Esophagus mucosa (tissue), 1 donor: ENCODE measurements around the gene IFNL1. TPM values are rescaled to one million over a fixed set of nuclear protein-coding genes. Genes with fewer than 3 reads are reported as not detected.
"Not testable (repeated sequence)": the region's sequence is repeated elsewhere in the genome, so short reads cannot be mapped to it uniquely, and the experiment has no call there.

ENCODE experiments used
- ATAC-seq: fragments of 200-7000 bp; cut with Tn5 transposase; one replicate; pipeline ENCODE4 v1.9.1; 2020
- total RNA-seq: library from RNA; stranded (reverse); gene quantifications from one replicate; pipeline ENCODE4 v1.2.4, GENCODE V29; 2023
- donor health status: DM: yes; HTN: yes; CAD: no.

IFNL1 gene
- total RNA-seq, 1 donor from 2014 or later: not detected

DNA sequence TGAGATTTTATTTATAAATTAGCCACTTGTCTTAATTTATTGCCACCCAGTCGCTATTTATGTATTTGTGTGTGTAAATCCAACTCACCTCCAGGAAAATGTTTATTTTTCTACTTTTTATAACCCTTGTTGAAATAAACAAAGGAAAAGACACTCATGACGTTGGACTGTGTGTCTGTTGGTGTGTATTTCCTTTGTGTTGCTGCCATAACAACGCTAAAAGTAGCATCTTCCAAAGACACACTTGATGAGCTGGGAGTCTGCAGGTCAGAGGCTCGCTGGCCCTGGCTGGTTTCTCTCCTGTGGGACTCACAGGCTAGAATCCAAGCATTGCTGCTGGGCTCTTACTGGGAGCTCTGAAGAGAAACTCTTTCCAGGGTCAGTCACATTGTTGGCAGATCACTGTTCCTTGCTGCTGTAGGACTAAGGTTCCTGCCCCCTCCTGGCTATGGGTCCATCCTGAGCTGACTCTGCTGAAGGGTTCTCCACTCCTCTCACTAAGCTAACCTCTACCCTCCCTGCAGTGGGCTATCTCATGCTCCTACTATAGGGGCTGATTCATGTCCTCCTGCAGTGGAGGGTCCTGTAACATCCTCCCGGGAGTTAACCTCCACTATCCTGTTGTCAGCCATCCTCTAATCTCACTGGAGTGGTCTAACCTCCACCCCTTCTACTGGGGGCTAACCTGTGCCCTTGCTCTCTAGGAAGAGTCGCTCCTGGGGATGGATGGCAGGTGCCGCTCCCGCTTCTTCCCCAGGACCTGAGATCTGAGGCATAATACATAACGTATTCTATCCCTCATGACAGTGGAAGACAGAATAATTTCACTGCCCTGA, 26.0 kb upstream of the IFNL1 start:
- ATAC-seq: no peak

DNA sequence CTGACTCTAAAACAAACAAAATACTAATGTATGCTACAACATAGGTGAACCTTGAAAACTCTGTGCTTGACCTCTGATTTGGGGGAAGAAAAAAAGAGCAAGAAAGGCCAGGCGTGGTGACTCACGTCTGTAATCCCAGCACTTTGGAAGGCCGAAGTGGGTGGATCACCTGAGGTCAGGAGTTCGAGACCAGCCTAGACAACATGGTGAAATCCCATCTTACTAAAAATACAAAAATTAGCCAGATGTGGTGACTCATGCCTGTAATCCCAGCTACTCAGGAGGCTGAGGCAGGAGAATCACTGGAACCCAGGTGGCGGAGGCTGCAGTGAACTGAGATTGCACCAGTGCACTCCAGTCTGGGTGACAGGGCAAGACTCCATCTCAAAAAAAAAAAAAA, 22.3 kb upstream of the IFNL1 start:
- not testable (repeated sequence) for ATAC-seq

DNA sequence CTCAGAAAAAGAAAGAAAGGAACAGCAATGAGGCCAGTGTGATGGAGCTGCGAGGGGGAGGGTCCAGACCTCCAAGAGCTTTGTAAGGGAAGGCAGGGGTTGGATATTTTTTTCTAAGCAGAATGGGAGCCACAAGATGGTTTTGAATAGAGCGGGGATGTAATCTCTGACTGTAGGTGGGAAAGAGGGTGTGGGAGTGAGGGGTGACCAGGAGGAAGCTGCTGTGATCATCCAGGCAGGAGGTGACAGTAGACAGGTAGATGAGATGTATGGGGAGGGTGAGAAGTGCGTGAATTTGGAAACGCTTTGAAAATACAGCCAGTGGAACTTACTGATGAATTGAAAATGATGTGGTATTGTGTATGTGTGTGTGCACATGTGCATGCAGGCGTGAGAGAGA, 20.6 kb upstream of the IFNL1 start:
- ATAC-seq: no peak

DNA sequence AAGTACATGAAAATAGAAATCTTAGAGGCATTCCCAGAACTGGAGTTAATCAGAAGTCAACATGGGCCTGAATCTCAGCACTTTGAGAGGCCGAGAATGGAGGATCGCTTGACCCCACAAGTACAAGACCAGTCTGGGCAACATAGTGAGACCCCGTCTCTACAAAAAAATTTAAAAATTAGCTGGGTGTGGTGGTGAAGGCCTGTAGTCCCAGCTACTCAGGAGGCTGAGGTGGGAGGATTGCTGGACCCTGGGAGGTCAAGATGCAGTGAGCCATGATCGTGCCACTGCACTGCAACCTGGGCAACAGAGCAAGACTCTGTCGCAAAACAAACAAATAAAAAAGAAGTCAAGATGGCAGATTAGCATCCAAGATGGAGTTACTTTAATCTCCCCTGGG, 19.5 kb upstream of the IFNL1 start:
- no peak for ATAC-seq

DNA sequence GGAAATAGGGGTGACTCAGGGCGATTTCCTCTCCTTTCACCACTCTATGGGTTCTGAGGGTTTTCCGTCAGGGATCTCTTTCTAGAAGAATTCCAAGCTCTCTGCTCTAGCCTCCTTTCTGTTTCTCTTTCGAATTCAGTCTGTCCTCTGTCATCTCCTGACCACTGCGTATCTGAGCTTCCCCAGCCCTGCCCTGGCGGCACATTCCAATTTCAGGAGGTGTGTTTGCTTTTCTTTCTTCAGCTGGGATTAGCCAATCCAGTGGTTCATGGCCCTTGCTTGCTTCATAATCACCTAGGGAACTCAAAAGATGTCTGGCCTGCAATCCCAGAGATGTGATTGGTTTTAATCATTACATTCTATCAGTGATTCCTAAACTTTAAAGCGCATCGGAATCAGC, 18.6 kb upstream of the IFNL1 start:
- ATAC-seq: no peak

DNA sequence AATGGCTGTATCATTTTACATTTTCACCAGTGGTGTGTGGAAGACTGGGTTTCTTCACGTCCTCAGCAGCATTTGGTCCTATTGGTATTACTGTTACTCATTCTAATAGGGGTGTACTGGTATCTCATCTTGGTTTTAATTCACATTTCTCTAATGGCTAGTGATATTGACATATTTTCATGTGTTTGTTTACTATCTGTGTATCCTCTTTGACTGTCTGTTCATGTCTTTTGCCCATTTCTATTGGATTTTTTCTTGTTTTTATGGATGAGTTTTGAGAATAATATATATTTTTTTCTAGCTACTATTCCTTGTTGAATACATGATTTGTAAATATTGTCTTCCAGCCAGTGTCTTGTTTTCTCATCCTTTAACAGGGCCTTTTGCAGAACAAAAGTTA, 14.2 kb upstream of the IFNL1 start:
- no peak for ATAC-seq

DNA sequence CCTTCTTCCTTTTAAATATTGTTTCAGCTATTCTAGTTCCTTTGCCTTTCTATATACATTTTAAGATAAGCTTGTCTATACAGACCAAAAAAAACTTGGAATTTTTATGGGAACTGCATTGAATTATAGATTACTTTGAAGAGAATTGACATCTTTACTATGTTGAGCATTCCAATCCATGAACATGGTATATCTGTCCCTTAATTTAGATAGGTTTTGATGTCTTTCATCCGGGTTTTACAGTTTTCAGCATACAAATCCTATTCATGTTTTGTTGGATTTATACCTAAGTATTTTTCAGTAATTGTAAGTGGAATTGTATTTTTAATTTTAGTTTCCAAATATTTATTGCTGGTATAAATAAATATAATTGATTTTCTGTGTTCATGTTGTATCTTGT, 12.2 kb upstream of the IFNL1 start:
- no peak for ATAC-seq

DNA sequence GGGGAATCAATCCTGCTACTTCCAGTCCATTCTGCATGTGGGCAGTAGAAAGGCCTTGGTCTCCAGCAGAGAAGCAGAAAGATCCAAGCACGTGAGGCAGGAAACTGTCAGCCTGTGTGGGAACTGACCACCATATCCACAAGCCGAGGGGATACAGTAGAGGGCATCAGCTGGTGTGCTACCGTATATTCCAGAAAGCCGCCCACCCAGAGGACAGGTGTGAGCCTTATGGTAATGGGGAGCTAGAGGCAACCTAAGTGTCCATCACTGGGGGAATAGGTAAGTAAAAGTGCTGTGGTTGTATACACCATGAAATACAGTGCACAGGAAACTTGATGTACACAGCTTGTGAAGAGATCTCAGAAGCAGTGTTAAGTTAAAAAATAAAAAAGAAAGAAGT, 2.8 kb upstream of the IFNL1 start:
- no peak for ATAC-seq

DNA sequence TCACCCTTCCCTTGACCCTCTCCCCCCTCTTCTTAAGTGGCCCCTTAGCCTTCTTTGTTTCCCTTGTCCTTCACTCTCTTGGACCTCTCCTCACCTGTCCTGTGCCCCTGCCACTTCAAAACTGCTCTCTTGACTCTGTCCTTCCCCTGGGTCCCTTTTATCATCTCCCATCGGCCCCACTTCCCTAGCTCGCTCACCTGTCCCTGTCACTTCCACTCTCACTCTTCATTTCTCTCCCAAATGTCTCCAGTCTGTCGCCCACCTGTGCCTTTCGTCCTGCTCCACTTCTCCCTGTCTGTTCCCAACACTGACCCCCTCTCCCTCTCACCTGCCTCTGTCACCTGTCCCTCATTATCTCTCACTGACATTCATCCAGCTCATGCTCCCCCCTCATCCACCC, 699 bp downstream of the IFNL1 start:
- no peak for ATAC-seq

DNA sequence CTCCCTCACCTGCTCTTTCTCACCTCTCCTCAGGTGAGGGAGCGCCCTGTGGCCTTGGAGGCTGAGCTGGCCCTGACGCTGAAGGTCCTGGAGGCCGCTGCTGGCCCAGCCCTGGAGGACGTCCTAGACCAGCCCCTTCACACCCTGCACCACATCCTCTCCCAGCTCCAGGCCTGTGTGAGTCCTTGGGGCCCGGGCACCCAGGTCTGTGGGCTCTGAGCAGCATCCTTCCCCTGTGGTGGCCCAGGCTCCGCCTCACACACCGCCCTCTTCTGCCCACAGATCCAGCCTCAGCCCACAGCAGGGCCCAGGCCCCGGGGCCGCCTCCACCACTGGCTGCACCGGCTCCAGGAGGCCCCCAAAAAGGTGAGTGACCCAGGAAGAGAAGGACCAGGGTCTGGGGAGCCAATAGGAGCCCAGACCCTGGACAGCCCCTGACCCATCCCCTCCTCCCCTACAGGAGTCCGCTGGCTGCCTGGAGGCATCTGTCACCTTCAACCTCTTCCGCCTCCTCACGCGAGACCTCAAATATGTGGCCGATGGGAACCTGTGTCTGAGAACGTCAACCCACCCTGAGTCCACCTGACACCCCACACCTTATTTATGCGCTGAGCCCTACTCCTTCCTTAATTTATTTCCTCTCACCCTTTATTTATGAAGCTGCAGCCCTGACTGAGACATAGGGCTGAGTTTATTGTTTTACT, 1.9 kb downstream of the IFNL1 start:
- ATAC-seq: peak; percentile 59

DNA sequence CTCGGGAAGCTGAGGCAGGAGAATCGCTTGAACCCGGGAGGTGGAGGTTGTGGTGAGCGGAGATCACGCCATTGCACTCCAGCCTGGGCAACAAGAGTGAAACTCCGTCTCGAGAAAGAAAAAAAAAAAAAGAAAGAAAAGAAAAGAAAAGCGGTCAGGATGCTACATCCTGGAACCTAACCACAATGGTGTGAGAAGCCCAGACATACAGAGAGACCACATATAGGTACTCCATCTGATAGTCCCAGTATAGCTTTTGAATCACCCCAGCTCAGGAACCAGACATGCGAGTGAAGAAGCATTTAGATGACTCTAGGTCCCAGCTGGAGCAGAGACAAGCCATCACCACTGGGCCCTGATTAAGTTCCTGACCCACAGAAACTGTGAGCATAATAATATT, 3.2 kb downstream of the IFNL1 start:
- no peak for ATAC-seq

DNA sequence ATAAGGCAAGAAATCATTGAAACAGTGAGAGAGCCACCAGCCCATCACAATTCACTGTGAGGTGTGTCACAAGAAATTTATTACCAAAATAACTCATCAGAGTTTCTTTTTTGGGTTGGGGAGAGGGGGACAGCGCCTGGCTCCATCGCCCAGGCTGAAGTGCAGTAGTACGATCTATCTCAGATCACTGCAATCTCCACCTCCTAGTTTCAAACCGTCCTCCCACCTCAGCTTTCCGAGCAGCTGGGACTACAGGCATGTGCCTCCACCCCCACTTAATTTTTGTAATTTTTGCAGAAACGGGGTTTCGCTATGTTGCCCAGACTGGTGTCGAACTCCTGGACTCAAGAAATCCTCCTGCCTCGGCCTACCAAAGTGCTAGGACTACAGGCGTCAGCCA, 3.6 kb downstream of the IFNL1 start:
- no peak for ATAC-seq

DNA sequence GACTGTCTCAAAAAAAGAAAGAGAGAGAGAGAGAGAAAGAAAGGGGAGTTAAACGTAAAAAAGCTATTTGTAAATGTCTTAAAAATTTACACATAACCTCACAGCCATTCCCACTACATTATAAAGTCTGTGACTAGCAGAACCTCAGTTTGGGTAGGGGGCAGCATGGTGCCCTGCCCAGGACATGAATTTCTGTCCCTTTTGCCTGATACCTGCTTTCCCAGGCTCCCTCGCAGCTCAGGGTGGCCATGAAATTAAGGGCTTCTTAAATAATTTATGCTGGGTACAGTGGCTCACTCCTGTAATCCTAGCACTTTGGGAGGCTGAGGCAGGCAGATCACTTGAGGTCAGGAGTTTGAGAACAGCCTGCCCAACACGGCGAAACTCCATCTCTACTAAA, 4.8 kb downstream of the IFNL1 start:
- ATAC-seq: no peak

DNA sequence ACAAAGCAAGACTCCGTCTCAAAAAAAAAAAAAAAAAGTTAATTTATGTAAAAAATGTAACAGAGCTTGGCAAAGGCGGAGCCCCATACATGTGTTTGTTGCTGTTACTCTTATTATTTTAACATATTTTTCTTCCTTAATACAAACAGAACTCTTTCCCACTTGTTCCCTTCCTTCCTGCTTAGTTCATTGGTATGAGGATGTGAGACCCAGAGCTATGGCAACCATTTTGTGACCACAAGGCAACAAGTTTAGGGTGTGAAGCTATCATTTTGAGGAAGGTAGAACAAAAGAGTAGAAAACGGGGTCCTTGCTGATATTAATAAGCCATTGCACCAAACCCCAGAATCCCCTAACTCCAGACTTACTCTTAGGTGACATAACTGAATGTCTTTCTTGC, 5.4 kb downstream of the IFNL1 start:
- ATAC-seq: no peak

DNA sequence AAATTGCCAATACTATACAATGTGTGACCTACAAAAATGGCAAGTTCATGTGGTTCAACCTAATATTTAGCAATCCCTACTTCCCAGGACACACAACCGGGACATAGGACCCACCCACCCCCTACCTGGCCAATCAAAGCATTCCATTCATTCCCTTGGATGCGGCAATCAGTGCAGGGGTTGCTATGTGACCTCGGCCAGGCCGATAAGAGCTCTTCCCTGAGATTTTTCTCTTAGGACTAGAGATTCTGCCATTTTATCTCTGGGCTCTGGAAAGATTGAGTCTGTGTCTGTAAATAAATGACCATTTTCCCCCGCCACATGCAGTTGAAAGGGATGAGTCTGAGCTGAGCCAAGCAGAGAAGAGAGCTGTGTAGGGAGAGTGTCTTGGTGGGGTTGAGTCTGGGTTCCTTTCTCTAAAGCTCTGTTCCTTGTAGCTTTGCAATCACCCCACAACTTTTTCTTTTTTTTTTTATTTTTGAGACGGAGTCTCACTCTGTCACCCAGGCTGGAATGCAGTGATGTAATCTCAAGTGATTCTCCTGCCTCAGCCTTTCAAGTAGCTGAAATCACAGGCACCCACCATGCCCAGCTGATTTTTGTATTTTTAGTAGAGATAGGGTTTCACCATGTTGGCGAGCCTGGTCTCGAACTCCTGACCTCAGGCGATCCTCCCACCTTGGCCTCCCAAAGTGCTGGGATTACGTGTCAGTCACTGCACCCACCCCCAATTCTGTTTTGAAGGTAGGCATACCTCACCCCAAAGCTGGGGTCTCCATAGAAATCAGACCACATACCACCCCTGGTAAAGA, 7.4 kb downstream of the IFNL1 start:
- no peak for ATAC-seq

DNA sequence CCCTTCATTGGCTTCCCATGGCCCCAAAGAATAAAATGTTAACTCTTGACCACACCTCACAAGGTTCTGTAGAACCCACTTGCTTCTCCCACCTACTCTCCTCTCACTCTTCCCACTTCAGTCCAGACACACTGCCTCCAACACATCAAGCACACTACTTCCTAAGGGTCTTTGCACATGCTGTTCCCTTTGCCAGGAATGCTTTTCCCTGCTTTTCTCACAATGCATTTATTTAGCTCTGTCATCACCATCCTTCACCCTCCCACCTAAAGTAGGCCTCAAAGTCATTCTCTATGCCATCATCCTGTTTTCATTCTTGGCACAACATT, 7.9 kb downstream of the IFNL1 start:
- no peak for ATAC-seq

DNA sequence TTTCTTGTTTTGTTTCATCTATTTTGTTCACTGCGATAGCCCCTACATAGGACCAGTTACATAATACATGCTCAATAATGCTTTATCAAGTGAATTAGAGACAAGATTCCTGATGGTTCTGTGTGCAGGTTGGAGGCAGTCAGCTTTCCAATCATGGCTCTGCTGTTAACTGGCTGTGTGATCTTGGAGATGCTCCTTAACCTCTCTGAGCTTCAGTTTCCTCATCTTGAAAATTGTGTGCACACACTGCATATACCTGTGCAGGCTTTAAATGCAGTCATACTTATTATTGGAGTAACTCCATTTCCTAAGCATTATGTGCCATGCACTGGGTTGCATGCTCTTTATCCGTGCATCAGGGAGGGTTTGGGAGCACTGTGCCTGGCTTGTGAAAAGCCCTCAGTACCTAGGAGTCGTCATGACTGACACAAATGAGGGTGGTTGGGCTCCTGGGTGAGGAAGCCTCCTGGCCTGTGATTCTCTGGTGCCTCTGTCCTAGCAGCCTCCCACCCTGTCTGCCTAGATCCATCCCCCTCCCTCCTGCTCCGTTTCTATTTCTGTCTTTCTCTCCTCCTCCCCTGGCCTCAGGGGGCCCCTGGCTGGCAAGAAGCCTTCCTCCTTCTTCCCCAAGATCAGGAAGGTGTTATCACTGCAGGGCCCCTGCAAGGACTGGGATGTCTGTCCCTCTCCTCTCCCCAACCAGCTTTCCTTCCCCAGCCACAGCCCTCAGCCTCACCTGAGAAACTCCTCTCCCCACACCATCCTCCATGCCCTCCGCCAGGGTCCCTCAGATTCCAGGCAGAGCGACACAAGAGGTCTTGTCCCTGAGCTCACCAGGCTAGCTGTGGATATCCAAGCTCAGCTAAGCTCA, 8.7 kb downstream of the IFNL1 start:
- no peak for ATAC-seq

DNA sequence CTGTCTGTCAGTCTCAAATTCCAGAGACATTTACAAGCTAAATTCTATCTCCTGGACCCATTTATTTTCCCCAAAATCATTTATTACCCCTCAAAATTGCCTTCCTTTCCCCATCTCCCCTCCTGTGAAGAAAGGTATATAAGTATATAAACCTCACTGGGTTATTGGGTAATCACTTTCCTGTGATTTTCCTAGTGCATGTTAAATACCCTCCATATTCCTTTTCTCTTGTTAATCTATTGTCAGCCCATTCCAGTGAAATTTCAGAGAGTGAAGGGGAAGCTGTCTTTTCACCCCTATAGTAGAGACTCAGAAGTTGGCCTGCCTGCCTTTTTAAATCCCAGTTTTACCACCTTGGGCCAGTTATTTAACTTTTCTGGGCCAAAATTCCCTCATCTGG, 9.9 kb downstream of the IFNL1 start:
- no peak for ATAC-seq

DNA sequence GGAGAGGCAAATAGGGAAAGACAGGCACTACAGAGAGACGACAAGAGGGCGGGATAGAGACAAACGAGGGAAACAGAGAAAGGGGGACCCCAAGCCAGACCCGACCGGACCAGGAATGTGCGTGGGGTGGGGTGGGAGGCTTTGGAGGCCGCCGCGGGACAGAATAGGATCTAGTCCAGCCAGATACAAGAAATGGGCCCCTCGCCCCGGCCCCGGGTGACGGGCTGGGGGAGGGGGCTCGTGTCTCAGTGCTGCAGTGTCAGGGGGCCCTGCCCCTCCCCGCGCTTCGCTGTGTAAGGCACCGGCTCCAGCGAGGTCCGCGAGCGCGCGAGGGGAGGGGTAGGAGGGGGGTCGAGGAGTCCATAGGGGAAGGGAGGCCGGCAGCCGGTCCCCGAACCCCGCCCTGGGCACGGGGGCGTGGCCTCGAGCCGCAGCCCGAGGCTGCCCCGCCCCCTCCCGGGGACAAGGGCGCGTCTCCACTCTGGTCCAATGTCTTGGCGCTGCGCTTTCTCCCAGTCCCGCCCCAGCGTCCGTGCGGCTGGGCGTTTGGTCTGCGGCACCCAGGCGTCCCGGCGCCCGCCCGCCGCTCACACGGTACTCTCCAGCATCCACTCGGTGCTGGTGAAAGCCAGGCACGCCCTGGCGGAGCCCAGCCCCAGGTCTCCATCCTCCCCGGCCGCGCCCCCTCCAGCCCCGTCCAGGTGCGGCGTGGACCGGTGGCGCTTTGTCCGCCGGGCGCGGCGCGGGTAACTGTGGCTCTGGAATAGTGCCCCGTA, 11.0 kb downstream of the IFNL1 start:
- peak; percentile 74 for ATAC-seq

DNA sequence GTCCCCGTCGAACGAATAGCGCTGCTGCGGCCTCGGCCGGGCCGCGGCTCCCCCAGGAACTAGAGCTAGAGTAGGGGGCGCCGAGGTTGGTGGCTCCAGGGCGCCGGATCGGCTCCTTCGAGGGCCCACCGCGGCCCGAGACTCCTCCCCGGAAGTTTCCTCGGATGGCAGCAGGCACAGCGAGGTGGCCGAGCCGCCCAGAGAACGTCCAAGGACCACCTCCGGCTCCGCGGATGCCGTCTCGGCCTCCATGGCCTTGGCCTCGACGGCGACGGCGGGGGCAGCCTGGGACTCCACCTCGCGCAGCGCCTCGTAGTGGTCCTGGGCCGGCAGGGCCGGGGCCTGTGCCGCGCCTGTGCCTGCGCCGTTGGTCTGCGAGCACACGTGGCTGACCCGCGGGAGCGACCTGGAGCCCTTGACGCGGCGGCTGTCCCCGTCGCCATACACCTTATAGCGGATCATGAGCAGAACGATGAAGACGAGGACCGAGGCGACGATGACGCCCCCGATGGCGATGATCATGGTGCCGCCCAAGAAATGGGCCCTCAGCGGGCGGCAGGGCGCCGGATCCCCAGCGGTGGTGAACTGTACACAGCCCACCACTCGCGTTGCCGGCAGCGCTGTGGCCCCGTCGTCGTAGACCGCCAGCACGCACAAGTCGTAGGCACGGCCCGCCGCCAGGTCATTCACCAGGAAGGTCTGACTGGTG, 11.8 kb downstream of the IFNL1 start:
- ATAC-seq: no peak
